Activated CD4-positive, alpha-beta T cell treated with anti-CD3 and anti-CD28 coated beads, Interleukin-2, amount 50 U/mL, for 48 hours (primary cell): ENCODE data around the gene IL12RB1.
A peak's percentile ranks its signal among the peaks of the same experiment; 100 is the strongest.

Experiments
- DNase-seq, 2 experiments: peaks; one replicate each; pipeline ENCODE4 v3.0.0-alpha.2; 2020

Gene IL12RB1

DNA sequence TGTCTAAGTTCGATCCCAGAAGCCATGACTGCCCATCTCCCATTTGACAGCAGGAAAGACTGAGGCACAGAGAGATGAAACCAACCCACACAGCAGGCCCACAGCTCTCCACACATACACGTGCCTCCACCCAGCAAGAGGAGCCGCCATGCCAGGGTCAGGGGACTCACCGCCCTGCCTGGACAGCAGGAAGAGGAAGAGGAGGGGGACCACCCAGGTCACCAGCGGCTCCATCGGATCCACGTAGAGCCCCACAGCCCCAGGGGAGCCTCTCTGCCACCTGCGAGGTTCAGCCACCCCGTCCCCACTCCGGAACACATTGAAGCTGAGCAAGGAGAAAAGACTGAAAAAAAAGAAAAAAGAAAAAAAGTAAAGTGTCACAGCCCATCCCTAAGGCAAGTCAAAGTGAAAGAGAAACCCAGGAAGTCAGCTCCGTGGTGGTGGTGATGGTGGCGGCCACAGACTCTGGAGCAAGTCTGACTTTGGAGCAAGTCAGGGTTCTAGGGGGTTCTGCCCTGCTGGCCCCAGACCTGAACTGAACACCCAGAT, at the start of gene IL12RB1:
IL12RB1 (minus strand) TSS at position 345 of the 549 bp plus-strand sequence; CDS start at position 234, 111 bp downstream.
- DNase-seq, result peak; percentile 62 to 69

DNA sequence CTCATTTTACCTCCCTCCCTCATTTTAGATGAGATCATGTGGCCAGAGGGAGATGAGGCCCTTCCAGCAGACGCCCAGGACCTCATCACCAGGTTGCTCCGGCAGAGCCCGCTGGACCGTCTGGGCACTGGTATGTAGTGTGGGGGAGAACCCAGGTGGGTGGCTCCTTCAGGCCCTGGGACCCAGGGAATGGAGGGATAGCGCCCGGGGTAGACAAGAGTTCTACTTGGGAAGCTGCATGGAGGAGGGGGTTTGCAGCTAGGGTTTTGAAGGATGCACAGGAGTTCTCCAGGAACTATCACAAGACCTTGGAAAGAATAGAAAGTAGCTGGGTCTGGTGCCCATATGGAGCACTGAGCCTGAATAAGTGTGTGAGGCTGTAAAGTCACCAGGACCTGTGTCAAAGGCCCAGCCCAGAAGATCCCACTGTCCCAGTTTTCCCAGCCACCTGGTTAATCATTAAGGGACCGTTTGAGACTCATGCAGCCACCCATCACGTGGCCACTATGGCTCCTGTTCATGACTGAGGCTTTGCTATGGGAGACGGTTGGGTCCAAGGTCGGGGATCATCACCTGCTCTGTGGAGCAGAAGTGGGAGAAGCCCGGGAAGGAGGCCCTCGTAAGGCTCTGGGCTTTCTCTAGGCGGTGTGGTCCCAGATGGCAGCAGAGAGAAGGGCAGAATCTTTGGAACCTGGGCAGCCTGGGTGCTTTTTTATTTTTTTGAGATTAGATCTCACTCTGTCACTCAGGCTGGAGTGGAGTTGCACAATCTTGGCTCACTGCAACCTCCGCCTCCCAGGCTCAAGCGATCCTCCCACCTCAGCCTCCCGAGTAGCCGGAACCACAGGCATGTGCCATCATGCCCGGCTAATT, 49.2 kb upstream of the IL12RB1 start:
- DNase-seq, result no peak

DNA sequence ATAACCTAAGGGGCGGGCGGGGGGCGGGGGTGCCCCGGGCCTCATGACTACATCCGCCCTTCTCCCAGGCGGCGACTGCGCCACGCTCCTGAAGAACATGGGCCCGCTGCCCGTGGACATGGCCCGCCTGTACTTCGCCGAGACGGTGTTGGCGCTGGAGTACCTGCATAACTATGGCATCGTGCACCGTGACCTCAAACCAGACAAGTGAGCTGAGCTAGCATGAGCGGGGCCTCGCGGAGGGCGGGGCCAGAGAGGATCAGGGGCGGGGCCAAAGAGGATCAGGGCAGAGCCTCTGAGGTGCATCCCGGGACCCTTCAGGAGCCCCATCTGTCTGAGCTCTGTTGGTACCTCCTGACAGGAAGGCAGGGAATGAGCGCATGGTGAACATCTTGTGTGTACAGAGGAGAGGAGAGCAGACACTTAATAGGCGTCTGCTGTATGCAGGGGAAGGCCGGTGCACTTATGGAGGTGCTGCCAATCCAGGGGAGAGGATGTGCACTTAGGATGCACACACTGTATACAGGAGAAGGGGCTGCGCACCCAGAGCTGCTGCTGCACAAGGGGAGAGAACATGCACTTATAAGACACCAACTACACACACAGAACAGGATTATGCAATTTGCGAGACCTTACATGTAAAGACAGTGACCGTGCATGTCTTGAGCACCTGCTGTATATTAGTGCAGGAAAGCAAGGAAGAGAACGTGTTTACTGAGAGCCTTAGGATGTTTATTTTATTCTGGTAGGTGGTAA, 45.3 kb upstream of the IL12RB1 start:
- DNase-seq, result peak in 1 of 2 experiments; percentile 28

DNA sequence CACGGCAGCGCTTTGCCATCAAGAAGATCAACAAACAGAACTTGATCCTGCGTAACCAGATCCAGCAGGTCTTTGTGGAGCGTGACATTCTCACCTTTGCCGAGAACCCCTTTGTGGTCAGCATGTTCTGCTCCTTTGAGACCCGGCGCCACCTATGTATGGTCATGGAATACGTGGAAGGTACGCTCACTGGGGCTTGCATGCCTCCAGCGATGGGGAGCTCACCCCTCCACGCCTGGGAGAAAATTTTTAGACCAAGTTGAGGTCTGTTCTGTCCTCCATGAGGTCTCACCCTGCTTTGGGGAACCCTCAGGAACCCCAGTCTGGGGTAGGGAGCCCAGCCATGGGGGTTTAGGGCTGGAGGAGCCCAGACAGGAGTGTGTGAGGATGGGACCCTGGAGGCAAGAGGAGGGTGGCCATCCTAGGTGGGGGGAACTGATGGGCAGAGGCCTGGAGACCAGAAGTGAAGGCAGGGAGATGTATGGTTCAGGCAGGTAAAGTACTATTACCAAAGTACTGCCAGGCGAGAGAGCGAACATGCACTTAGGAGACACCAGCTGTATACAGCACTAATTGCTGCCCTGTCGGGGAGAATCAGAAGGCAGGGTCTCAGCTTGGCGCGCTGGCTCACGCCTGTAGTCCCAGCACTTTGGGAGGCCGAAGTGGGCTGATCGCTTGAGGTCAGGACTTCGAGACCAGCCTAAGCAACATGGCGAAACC, 43.9 kb upstream of the IL12RB1 start:
- DNase-seq, result no peak

DNA sequence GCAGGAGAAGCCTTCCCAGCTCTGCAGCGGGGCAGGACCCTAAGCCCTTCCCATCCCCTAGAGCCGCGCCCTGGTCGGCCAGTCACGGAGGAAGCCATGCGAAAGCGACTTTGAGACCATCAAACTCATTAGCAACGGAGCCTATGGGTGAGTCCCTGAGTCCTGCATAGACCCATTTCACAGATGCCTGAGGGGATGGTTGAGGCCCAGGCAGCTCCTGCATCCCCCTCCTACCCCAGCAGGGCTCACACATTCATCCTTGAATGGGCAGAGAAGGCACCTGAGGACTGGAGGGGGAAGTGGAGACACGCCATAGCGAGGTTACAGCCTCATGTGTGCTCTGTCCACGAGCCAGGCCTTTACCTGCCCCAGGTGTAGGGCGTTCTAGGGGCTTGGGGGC, 42.1 kb upstream of the IL12RB1 start:
- no peak for DNase-seq

DNA sequence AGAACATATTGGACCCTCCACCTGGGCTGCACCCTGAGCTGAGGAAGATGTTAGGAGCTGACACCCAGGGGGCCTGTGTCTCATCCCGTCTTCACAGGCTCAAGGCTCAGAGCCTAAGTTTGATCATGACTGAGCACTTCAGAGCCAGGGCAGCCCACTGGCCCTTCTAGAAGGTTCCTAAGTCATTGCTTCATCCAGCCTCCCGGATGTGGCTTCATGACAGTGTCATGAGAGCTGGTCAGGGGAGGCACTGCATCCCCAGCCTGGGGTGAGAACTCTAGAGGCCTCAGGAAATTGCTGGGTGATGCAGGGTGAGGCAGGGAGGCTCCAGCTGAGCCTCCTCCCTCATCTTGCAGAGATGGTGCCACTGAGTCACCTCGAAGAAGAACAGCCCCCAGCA, 41.3 kb upstream of the IL12RB1 start:
- DNase-seq, result no peak

DNA sequence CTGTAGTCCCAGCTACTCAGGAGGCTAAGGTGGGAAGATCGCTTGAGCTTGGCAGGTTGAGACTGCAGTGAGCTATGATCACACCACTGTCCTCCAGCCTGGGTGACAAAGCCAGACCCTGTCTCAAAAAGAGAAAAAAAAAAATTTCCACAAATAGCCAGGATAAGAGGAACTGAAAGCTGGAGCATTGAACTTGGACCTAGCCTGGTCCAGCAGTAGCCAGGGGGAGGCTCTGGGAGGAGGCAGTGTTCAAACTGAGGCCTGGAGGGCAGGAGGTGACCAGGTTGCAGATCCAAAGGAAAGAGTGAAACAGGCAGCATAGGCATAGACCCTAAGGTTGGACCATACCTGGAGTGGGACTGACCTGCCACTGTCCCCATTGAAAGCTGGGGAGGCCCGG, 39.4 kb upstream of the IL12RB1 start:
- DNase-seq, result no peak

DNA sequence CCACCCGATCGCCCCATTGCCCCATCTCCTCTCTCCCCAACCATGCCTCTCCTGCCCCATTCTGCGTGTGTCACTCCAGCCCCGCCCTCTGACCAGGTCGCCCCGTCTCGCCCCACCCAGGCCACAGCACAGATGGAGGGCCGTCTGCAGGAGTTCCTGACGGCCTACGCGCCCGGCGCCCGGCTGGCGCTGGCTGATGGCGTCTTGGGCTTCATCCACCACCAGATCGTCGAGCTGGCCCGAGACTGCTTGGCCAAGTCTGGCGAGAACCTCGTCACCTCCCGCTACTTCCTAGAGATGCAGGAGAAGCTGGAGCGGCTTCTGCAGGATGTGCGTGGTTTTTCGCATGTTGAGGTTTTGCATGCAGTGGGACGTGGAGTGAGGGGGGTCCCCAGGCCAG, 37.1 kb upstream of the IL12RB1 start:
- no peak for DNase-seq

DNA sequence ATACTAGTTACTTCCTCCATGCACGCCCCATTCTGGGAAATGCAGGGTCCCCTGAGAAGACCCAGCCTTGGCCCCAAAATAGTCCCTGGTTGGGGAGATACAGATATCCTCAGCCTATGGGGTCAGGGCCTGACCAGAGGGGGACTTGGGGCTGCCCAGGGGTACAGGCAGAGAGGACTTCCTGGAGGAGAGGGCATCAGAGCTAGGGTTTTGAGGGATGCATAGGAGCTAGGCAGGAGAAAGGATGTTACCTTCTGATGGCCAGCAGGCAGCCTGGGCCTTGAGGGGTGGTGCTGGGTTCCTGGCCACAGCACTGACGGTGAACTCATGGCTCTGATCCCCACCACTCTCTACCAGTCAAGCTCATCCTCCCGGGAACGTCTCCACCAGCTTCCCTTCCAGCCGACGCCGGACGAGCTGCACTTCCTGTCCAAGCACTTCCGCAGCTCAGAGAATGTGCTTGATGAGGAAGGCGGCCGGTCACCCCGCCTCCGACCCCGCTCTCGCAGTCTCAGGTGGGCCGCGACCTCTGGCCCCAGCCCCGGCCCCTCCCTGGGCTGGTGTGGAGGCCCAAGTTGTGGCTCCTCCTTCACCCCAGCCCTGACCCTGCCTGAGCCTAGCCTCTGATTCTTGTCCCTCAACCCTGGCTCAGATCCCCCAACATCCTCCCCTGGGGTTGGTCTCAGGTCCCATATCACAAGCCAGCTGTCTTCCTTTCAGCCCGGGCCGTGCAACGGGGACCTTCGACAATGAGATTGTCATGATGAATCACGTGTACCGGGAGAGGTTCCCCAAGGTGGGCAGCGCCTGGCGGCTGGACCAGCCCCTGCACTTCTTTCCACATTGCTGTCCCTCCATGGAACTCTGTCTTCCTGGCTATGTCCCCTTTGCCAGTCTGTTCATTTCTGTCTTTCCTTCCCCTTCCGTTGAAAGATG, 36.4 kb upstream of the IL12RB1 start:
- no peak for DNase-seq

DNA sequence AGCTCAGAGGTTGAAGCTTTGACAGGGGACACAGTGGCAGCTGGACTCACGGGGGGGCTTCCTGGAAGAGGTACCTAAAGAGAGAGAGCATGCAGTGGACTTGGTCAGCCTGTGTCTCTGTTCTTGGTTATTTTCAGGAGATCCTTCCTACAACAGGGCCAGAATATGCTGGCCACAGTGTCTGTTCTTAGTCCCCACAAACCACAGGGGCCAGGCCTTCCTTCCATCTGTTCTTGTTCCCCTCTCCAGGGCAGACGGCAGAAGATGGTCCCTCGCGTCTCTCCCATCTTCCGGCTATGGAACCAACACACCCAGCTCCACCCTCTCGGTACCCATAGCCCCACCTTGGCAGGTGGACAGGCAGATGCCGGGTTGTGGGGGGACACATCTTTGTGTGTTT, 35.7 kb upstream of the IL12RB1 start:
- DNase-seq, result no peak

DNA sequence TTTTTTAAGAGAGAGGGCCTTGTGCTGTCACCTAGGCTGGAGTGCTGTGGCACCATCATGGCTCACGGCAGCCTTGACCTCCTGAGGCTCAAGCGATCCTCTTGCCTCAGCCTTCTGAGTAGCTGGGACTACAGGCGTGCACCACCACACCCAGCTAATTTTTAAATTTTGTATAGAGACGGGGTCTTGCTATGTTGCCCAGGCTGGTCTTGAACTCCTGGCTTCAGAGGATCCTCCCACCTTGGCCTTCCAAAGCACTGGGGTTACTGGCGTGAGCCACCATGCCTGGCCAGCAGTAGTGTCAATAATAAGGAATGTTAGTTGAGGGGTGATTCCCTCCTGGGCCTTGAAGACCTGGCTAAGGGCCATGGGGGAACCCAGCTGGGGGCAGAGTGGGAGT, 34.4 kb upstream of the IL12RB1 start:
- DNase-seq, result no peak

DNA sequence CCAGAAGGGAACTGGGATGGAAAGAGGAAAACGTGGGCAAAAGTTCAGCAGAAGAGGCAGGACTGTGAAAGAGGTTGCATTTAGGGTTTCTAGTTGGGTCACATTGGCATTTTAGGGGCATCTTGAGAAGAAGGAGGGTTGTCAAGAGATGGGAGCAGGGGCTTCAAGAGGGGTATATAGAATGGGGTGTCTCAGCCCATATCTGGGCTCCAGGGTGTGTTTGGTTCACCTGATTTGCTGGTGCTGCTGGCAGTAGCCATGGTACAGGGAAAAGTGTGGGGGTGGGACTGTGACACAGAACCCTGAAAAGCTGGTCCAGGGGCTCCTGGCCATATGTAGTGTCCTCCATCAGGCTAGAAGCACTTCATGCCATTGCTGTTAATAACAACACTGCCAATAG, 33.4 kb upstream of the IL12RB1 start:
- no peak for DNase-seq

DNA sequence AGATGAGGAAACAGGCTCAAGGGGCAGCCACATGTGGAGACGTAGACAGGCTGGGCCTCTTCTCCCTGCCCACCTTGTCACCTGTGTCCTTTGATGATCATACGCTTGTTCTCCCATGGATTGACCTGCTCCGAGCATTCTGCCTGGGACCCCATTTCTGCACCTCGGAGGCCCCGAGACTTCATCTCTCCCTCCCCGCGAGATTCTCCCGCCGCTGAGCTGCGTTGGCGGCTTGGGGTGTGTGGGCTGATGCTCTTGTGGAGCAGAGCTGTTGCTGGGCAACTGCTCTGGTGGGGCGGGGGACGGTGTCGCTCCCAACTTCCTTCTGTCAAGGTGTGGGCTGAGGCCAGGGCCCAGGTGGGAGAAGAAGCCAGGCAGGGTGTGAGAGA, 33.0 kb upstream of the IL12RB1 start:
- DNase-seq, result peak; percentile 53 to 60

DNA sequence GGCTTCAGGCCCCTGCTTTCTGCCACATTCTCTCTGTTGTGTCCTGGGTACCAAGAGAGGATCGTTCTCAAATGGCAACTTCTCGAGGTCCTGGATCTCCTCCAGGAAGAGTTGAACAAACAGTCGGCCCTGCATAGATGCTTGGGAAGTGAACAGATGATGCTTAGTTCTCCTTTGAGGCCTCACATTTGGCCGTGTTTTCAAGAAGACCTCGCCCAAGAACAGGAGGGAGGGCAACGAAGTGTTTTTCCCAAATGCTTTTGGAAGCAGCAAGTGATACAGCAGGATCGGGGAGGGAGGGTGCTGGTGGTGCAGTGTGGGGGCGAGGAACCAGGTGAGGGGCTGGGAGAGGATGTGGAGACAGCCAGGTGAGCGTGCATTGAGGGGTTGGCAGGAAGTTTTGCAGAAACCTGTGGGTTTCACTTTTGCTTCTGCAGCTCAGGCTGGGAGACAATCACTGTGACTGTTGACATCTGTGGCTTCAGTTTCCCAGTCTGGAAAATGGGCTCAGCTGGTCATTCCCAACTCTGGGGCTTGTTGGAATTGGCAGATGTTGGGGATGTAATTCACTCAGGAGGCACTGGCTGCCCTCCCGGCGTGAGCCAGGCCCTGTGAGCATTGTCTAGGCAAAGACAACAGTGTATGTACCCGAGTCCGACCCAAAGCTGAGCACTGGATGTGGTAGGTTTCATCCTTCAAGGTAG, 32.4 kb upstream of the IL12RB1 start:
- DNase-seq, result peak; percentile 37 to 47

DNA sequence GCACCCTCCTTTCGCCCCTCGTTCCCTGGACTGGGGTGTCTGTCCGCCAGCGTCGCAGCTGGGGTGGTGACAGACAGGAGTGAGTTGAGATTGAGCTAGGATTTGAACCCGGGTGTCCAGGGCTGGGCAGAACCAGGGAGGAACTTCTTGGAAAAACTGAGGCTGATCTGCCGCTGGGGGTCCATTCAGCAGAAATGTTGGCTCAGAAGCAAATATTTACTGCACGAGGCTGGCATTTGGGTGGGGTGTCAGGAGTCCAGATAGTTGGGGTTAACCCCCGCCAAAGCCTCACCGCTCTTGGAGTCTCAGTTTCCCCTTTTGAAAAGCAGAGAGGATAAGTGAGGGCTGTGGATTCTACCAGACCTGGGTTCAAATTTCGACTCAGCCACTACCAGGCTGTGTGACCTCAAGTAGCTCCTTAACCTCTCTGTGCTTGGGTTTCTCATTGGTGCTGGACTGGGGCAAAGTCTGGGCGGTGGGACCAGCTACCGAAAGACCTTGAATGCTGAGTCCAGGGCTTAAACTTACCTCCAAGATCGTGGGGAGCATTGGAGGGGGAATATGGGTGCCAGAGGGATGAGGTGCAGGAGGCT, 31.8 kb upstream of the IL12RB1 start:
- DNase-seq, result peak in 1 of 2 experiments; percentile 15

DNA sequence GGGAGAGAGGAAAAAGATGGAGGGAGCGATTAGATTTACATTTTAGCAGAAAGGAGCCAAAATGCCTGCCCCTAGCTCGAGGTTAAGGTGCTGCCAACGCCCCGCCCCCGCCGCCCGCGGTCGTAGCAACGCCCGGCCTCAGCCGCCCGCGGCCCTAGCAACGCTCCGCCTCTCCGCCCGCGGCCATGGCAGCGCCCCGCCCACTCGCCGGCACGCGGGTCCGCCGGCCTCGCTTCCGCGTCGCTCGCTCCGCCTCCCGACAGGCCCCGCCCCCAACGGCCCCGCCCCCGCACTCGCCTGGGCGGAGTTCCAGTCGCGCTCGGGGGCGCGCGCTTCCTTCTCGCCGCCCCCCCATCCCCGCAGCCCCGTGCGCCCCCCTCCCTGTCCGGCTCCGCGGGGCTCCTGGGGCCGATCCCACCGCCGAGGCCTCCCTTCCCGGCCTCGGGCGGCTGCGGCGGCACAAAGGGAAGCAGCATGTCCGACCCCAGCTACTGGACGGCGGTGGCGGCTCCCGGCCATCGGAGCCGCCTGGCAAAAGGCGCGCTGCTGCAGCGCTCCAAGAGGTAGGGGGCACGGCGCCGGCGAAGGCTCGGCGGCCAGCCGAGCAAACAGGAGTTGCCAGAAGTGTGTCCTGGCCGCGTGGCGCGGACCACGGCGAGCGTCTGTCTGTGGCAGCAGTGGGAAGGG, 31.1 kb upstream of the IL12RB1 start:
- DNase-seq, result peak; percentile 94 to 95

DNA sequence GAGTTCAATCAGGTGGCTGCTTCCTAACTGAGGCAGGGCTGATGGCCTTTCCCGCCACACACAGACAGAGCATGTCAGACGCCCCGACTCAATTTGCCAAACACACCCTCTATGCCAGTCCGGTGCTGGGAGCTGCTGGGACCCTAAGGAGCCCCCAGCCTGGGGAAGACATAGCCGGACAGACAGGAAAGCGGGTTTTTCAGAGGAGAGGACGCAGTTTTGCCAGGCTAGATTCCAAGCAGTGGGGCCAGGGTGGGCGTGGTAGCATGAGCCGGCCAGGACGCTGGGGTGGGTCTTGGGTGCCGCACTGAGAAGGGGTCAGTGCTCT, 30.6 kb upstream of the IL12RB1 start:
- DNase-seq, result no peak

DNA sequence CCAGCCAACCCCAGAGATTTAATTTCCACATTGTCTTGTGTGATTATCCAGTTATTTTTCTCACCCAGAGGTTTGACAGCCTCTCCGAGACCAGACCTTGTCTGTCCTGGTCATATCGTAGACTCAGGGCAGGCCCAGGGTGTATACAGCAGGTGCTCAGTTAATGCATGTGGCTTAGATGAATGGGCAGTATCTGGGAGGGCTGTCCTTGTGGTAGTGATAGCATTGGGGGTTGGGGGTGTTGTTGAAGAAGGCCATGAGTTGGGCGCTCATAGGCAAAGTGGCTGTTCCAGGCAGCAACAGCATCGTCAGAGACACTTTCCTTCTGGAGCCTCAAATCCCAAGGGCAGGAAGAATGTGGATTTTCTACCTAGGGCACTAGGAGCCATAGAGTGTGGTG, 27.7 kb upstream of the IL12RB1 start:
- no peak for DNase-seq

DNA sequence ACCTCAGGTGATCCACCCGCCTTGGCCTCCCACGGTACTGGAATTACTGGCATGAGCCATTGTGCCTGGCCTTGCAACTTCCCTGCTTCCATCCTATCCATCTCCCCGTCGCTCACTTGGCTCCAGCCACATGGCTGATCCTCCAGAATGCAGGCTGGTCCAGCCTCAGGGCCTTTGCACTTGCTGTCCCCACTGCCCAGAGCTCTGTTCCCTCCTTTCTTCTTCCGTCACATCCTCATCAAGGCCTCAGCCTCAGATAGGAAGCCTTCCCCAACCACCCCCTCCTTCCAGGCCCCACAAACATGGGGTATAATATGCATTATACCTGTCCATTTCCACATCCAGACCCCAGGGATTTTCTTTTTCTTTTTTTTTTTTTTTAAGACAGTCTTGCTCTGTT, 27.1 kb upstream of the IL12RB1 start:
- DNase-seq, result no peak

DNA sequence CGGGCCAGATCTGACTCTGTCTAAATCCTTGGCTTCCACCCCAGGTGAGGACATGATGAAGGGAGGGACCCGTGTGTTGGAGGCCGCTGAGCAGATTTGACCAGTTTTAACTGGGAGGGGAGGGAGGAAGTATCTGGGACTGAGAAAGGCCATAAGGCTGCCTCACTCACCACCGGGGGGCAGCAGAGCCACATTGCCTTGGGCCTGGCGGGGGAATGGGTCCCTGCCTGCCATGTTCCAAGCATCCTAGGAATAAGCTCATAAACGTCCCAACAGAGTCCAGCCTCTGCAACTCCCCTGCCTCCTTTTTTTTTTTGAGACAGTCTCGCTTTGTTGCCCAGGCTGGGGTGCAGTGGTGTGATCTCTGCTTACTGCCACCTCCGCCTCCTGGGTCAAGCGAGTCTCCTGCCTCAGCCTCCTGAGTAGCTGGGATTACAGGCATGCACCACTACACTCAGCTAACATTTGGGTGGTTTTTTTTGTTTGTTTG, 26.3 kb upstream of the IL12RB1 start:
- peak; percentile 89 to 90 for DNase-seq
